CD4-positive, alpha-beta T cell (primary cell): Measurements from ENCODE around the gene FIBCD1. TPM values are rescaled to one million over a fixed set of nuclear protein-coding genes. Genes with fewer than 3 reads are reported as not detected.
"Not testable (repeated sequence)": the region's sequence is repeated elsewhere in the genome, so short reads cannot be mapped to it uniquely, and the experiment has no call there.

ENCODE experiments used
- ATAC-seq: fragments of 200-7000 bp; cut with Tn5 transposase; one replicate; pipeline ENCODE4 v1.10.0; 2022; ENCODE audit warnings: mild to moderate bottlenecking; ENCODE audit not compliant: poor library complexity
- CTCF ChIA-PET: fragments of 350-600 bp; sonication (Branson Sonifier 250); formaldehyde crosslinking; loops from one replicate; lab custom pipeline; 2021; ENCODE audit warnings: antibody characterized with exemption, inconsistent platforms; lab: Charles Lee
- POLR2A ChIA-PET: fragments of 350-600 bp; sonication (Branson Sonifier 250); formaldehyde crosslinking; loops from one replicate; lab custom pipeline; 2021; ENCODE audit warnings: antibody characterized with exemption, inconsistent platforms; lab: Charles Lee
- DNase-seq, 14 experiments: peaks; one replicate each; pipeline ENCODE4 v3.0.0-alpha.2; 2013 to 2020; ENCODE audit warnings: mixed read lengths in 2 of 14
- H3K27ac ChIP-seq, 2 donors: one replicate each; pipeline versions ENCODE4 v1.5.1 to v1.7.0; 2013; ENCODE audit warnings: low read length in 2 of 2, low read depth in 1 of 2, mild to moderate bottlenecking in 1 of 2
- H3K27me3 ChIP-seq, 2 experiments: 1 replicate in 1 of 2; 2 replicates in 1 of 2; pipeline versions ENCODE4 v1.6.1 to v1.7.0; 2013; ENCODE audit warnings: low read length in 2 of 2, control low read depth in 1 of 2, mild to moderate bottlenecking in 1 of 2, moderate library complexity in 1 of 2; ENCODE audit not compliant: insufficient read depth in 2 of 2, control insufficient read depth in 1 of 2
- H3K36me3 ChIP-seq: one replicate; pipeline ENCODE4 v1.6.1; 2013; ENCODE audit warnings: low read length, control low read depth; ENCODE audit not compliant: insufficient read depth
- H3K4me1 ChIP-seq: one replicate; pipeline ENCODE4 v1.6.1; 2013; ENCODE audit warnings: low read length, control low read depth; ENCODE audit not compliant: insufficient read depth
- H3K4me3 ChIP-seq: one replicate; pipeline ENCODE4 v1.5.1; 2013; ENCODE audit warnings: mild to moderate bottlenecking, low read length, moderate library complexity
- H3K9me3 ChIP-seq, 2 experiments: 1 replicate in 1 of 2; 2 replicates in 1 of 2; pipeline versions ENCODE4 v1.6.1 to v1.7.0; 2013; ENCODE audit warnings: low read length in 2 of 2, mild to moderate bottlenecking in 2 of 2, control low read depth in 1 of 2, moderate library complexity in 1 of 2; ENCODE audit not compliant: control insufficient read depth in 1 of 2, insufficient read depth in 1 of 2
- H3K27ac Mint-ChIP-seq: one replicate; pipeline ENCODE4 v1.8.0; 2020; ENCODE audit warnings: mixed read lengths
- H3K27me3 Mint-ChIP-seq: one replicate; pipeline ENCODE4 v1.8.0; 2021; ENCODE audit warnings: mixed read lengths
- H3K36me3 Mint-ChIP-seq: one replicate; pipeline ENCODE4 v1.8.0; 2021; ENCODE audit warnings: low read depth, mixed read lengths
- H3K4me1 Mint-ChIP-seq: one replicate; pipeline ENCODE4 v1.8.0; 2021; ENCODE audit warnings: low read depth, mixed read lengths
- H3K4me3 Mint-ChIP-seq: one replicate; pipeline ENCODE4 v1.8.0; 2020; ENCODE audit warnings: mild to moderate bottlenecking, mixed read lengths
- H3K9me3 Mint-ChIP-seq: one replicate; pipeline ENCODE4 v1.8.0; 2020; ENCODE audit warnings: mixed read lengths
- CTCF ChIP-seq: fragments of 200-600 bp; IDR thresholded peaks from one replicate; pipeline ENCODE4 v1.8.0; 2022; ENCODE audit warnings: antibody characterized with exemption, mild to moderate bottlenecking
- intact Hi-C, 2 experiments: fragments of 100-400 bp; cut with DNase I in 1 of 2; cut with micrococcal nuclease in 1 of 2; formaldehyde crosslinking; loops; one replicate each; pipeline versions ENCODE4 v1.15.1 to v1.9.0; 2023 to 2025; cut with DNase I, micrococcal nuclease
- total RNA-seq, 174 experiments: library from RNA in 2 of 174; stranded (reverse) in 2 of 174; gene quantifications; one replicate each; pipeline ENCODE4 v1.2.3 and lab custom pipeline; 2021 to 2026

Gene FIBCD1
- total RNA-seq, 2 experiments from 2014 or later, result not detected

- ChIA-PET CTCF (no interaction called here), POLR2A (no interaction called here)
- peaks cover under 1% of the 10 kb centered on the region for H3K27me3 Mint-ChIP-seq
- no peaks in the 10 kb centered on the region for H3K4me1 Mint-ChIP-seq
- H3K36me3 ChIP-seq, result no peaks in the 10 kb centered on the region
- no peaks in the 10 kb centered on the region for H3K36me3 Mint-ChIP-seq
- no peak overlapping the region for H3K27ac ChIP-seq
- DNase-seq (no peak), ATAC-seq (no peak)
- TF ChIP-seq CTCF, result no peak
- H3K9me3 Mint-ChIP-seq, result no peaks in the 10 kb centered on the region
- intact Hi-C loops, result no loop called here
- H3K4me1 ChIP-seq, result no peaks in the 10 kb centered on the region
- no peak overlapping the region for H3K27ac Mint-ChIP-seq
- H3K4me3 Mint-ChIP-seq, result no peak overlapping the region
- H3K4me3 ChIP-seq, result no peak overlapping the region
- peaks cover 0 to 2% of the 10 kb centered on the region in 2 experiments for H3K27me3 ChIP-seq
- peaks cover 0 to 30% of the 10 kb centered on the region in 2 experiments for H3K9me3 ChIP-seq
Observed at GRCh38 chr9:130957451-130958203, 18.6 kb upstream of the FIBCD1 start.

- no peak for ATAC-seq
- Mint-ChIP-seq H3K4me1 (no peaks in the 10 kb centered on the region), H3K36me3 (no peaks in the 10 kb centered on the region), H3K9me3 (no peaks in the 10 kb centered on the region), H3K4me3 (no peak overlapping the region), H3K27ac (no peak overlapping the region), H3K27me3 (peaks cover 8% of the 10 kb centered on the region)
- Histone ChIP-seq H3K4me1 (no peaks in the 10 kb centered on the region), H3K36me3 (no peaks in the 10 kb centered on the region), H3K27me3 (peaks cover 0 to 5% of the 10 kb centered on the region in 2 experiments), H3K9me3 (peaks cover 0 to 30% of the 10 kb centered on the region in 2 experiments), H3K27ac (no peak overlapping the region), H3K4me3 (no peak overlapping the region)
- DNase-seq, result no peak
- ChIA-PET POLR2A (no interaction called here), CTCF (no interaction called here)
- intact Hi-C loops, result no loop called here
- TF ChIP-seq CTCF, result no peak
Observed at GRCh38 chr9:130956636-130957450, 17.8 kb upstream of the FIBCD1 start.

- ATAC-seq (no peak), DNase-seq (no peak)
- CTCF ChIA-PET, result no interaction called here
- H3K4me3 Mint-ChIP-seq, result no peak overlapping the region
- no peak for TF ChIP-seq CTCF
- no peak overlapping the region for H3K27ac ChIP-seq
- H3K27me3 ChIP-seq, result peaks cover 0 to 5% of the 10 kb centered on the region in 2 experiments
- peaks cover 10% of the 10 kb centered on the region for H3K27me3 Mint-ChIP-seq
- no peaks in the 10 kb centered on the region for H3K9me3 Mint-ChIP-seq
- H3K4me3 ChIP-seq, result no peak overlapping the region
- H3K36me3 ChIP-seq, result no peaks in the 10 kb centered on the region
- no peaks in the 10 kb centered on the region for H3K4me1 ChIP-seq
- POLR2A ChIA-PET, result no interaction called here
- peaks cover 0 to 30% of the 10 kb centered on the region in 2 experiments for H3K9me3 ChIP-seq
- intact Hi-C loops, result no loop called here
- no peak overlapping the region for H3K27ac Mint-ChIP-seq
- no peaks in the 10 kb centered on the region for H3K4me1 Mint-ChIP-seq
- H3K36me3 Mint-ChIP-seq, result no peaks in the 10 kb centered on the region
Observed at GRCh38 chr9:130955947-130956621, 17.0 kb upstream of the FIBCD1 start.

- H3K4me1 Mint-ChIP-seq, H3K4me3 Mint-ChIP-seq, H3K36me3 ChIP-seq, H3K4me3 ChIP-seq, POLR2A ChIA-PET, H3K36me3 Mint-ChIP-seq, ATAC-seq, H3K4me1 ChIP-seq, H3K27me3 ChIP-seq, H3K27ac Mint-ChIP-seq, H3K9me3 Mint-ChIP-seq, H3K27ac ChIP-seq, DNase-seq, intact Hi-C loops: not testable (repeated sequence)
- peaks cover 0 to 34% of the 10 kb centered on the region in 2 experiments for H3K9me3 ChIP-seq
- peaks cover 21% of the 10 kb centered on the region for H3K27me3 Mint-ChIP-seq
- CTCF ChIA-PET, result interaction anchor here (1.1 kb wide), 1 partner anchor 801 kb away, joined by 3 read pairs; no protein-coding TSS in a partner anchor
Observed at GRCh38 chr9:130954925-130955324, 15.9 kb upstream of the FIBCD1 start.
